Astrocyte (in vitro differentiated cells and primary cell): ENCODE data around the gene ARIH2. TPM values are rescaled to one million over a fixed set of nuclear protein-coding genes. Genes with fewer than 3 reads are reported as not detected.

ENCODE experiments used
- DNase-seq: peaks from one replicate; pipeline ENCODE4 v3.0.0-alpha.2; 2010; ENCODE audit warnings: low read depth
- FAIRE-seq: peaks from 2 replicates; lab custom pipeline; 2011; peaks lifted over from hg19 to GRCh38; lab: Jason Lieb, UNC
- H2AFZ ChIP-seq: 2 replicates; pipeline ENCODE4 v1.6.0; 2012; ENCODE audit warnings: low read depth, low read length, inconsistent platforms
- H3K27ac ChIP-seq: 2 replicates; pipeline ENCODE4 v1.5.1; 2011; ENCODE audit warnings: low read depth, low read length, inconsistent platforms
- H3K27me3 ChIP-seq: 2 replicates; pipeline ENCODE4 v1.6.0; 2011; ENCODE audit warnings: low read length, inconsistent platforms; ENCODE audit not compliant: insufficient read depth
- H3K36me3 ChIP-seq: 2 replicates; pipeline ENCODE4 v1.5.1; 2011; ENCODE audit warnings: low read length, inconsistent platforms; ENCODE audit not compliant: insufficient read depth
- H3K4me1 ChIP-seq: 2 replicates; pipeline ENCODE4 v1.5.1; 2011; ENCODE audit warnings: low read length, inconsistent platforms; ENCODE audit not compliant: insufficient read depth
- H3K4me2 ChIP-seq: 2 replicates; pipeline ENCODE4 v1.6.0; 2012; ENCODE audit warnings: low read length, inconsistent platforms
- H3K4me3 ChIP-seq: 2 replicates; pipeline ENCODE4 v1.5.1; 2011; ENCODE audit warnings: low read depth, mild to moderate bottlenecking, low read length, inconsistent platforms; ENCODE audit not compliant: insufficient read depth
- H3K79me2 ChIP-seq: 2 replicates; pipeline ENCODE4 v1.6.0; 2012; ENCODE audit warnings: mild to moderate bottlenecking, low read length, inconsistent platforms; ENCODE audit not compliant: insufficient read depth
- H3K9ac ChIP-seq: 2 replicates; pipeline ENCODE4 v1.6.0; 2012; ENCODE audit warnings: mild to moderate bottlenecking, low read length, inconsistent platforms
- H3K9me3 ChIP-seq: 2 replicates; pipeline ENCODE4 v1.5.1; 2012; ENCODE audit warnings: low read depth, mild to moderate bottlenecking, low read length, inconsistent platforms; ENCODE audit not compliant: insufficient read depth
- H4K20me1 ChIP-seq: 2 replicates; pipeline ENCODE4 v1.6.0; 2012; ENCODE audit warnings: low read length, inconsistent platforms; ENCODE audit not compliant: insufficient read depth
- H3K27ac Mint-ChIP-seq: one replicate; pipeline ENCODE4 v1.8.0; 2021; ENCODE audit warnings: mild to moderate bottlenecking, mixed read lengths; ENCODE audit not compliant: unreplicated experiment
- H3K27me3 Mint-ChIP-seq: one replicate; pipeline ENCODE4 v1.8.0; 2021; ENCODE audit warnings: low read depth, mixed read lengths; ENCODE audit not compliant: unreplicated experiment
- H3K36me3 Mint-ChIP-seq: one replicate; pipeline ENCODE4 v1.8.0; 2021; ENCODE audit warnings: low read depth, mixed read lengths; ENCODE audit not compliant: unreplicated experiment
- H3K4me1 Mint-ChIP-seq: one replicate; pipeline ENCODE4 v1.8.0; 2021; ENCODE audit warnings: low read depth, mixed read lengths; ENCODE audit not compliant: unreplicated experiment
- H3K4me3 Mint-ChIP-seq: one replicate; pipeline ENCODE4 v1.8.0; 2021; ENCODE audit warnings: mild to moderate bottlenecking, moderate library complexity, mixed read lengths; ENCODE audit not compliant: unreplicated experiment
- H3K9me3 Mint-ChIP-seq: one replicate; pipeline ENCODE4 v1.8.0; 2021; ENCODE audit warnings: mild to moderate bottlenecking, mixed read lengths; ENCODE audit not compliant: unreplicated experiment
- EZH2 ChIP-seq: IDR thresholded peaks from 2 replicates; pipeline ENCODE4 v1.6.1; 2012; ENCODE audit warnings: mild to moderate bottlenecking, low read length, inconsistent platforms; ENCODE audit not compliant: insufficient read depth
- total RNA-seq: library from RNA; stranded (reverse); gene quantifications from 2 replicates; pipeline ENCODE4 v1.2.1, GENCODE V29; 2021
- TF ChIP-seq, protein P1 (sequence below): IDR thresholded peaks from 2 replicates; pipeline ENCODE4 v1.5.1; 2011; ENCODE audit warnings: low read depth, mild to moderate bottlenecking, inconsistent platforms, low read length, moderate library complexity; ENCODE audit not compliant: insufficient read depth

Gene ARIH2
- total RNA-seq, 1 donor from 2014 or later: 94.6 TPM

DNA sequence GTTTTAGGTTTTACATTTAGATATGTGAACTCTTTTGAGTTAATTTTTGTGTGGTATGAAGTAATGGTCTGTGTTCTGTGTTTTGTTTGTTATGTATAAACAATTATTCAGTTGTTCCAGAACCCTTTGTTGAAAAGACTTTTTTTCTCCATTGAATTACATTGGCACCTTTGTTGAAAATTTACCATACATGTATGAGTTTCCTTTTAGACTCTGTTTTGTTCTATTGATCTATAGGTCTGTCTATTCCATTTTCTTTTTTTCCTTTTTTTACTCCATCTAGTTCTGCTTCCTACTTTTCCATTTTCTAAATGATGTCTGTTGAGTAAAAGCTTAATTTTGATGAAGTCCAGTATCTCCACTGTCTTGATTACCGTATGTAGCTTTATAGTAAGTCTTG lies 31.4 kb downstream of the ARIH2 start:
- no peaks in the 10 kb centered on the region for H3K27me3 Mint-ChIP-seq
- no peak overlapping the region for H3K27ac Mint-ChIP-seq

DNA sequence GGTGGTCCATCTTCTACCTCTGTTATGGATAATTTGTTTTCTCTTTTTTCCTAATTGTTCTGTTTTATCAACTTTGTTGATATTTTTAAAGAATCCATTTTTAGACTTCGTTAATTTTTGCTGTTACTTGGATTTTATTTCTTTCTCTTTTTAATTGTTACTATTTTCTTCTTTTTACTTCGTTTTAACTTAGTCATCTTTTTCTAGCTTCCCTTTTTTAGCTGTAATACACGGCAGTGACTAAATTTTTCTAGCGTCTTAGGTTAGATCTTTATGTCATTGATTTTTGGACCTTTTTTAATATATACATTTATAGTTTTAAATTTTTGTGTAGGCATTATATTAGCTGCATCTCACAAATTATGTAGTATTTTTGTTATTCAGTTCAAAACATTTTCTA lies 33.1 kb downstream of the ARIH2 start:
- Histone ChIP-seq H3K27me3 (no peaks in the 10 kb centered on the region), H3K36me3 (no peaks in the 10 kb centered on the region), H3K27ac (no peak overlapping the region), H3K4me3 (no peak overlapping the region), H3K9me3 (no peaks in the 10 kb centered on the region), H3K9ac (no peak overlapping the region), H4K20me1 (peaks cover 37% of the 10 kb centered on the region), H3K4me1 (no peaks in the 10 kb centered on the region), H3K79me2 (peaks cover 54% of the 10 kb centered on the region), H3K4me2 (no peak overlapping the region), H2AFZ (no peak overlapping the region)
- no peak overlapping the region for H3K4me3 Mint-ChIP-seq
- no peak overlapping the region for H3K27ac Mint-ChIP-seq
- DNase-seq (no peak), FAIRE-seq (no peak)
- H3K27me3 Mint-ChIP-seq: no peaks in the 10 kb centered on the region
- peaks cover 4% of the 10 kb centered on the region for H3K36me3 Mint-ChIP-seq
- H3K9me3 Mint-ChIP-seq: no peaks in the 10 kb centered on the region
- peaks cover 3% of the 10 kb centered on the region for H3K4me1 Mint-ChIP-seq
- TF ChIP-seq EZH2: no peak
- TF ChIP-seq, protein P1, sequence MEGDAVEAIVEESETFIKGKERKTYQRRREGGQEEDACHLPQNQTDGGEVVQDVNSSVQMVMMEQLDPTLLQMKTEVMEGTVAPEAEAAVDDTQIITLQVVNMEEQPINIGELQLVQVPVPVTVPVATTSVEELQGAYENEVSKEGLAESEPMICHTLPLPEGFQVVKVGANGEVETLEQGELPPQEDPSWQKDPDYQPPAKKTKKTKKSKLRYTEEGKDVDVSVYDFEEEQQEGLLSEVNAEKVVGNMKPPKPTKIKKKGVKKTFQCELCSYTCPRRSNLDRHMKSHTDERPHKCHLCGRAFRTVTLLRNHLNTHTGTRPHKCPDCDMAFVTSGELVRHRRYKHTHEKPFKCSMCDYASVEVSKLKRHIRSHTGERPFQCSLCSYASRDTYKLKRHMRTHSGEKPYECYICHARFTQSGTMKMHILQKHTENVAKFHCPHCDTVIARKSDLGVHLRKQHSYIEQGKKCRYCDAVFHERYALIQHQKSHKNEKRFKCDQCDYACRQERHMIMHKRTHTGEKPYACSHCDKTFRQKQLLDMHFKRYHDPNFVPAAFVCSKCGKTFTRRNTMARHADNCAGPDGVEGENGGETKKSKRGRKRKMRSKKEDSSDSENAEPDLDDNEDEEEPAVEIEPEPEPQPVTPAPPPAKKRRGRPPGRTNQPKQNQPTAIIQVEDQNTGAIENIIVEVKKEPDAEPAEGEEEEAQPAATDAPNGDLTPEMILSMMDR: no peak

More for the DNA sequence above, 31.4 kb downstream of the ARIH2 start:
- FAIRE-seq: no peak
- peaks cover 44% of the 10 kb centered on the region for H4K20me1 ChIP-seq
- TF ChIP-seq, protein P1: no peak
- no peaks in the 10 kb centered on the region for H3K9me3 ChIP-seq
- no peak overlapping the region for H3K9ac ChIP-seq
- H3K4me3 ChIP-seq: no peak overlapping the region
- DNase-seq: no peak
- no peaks in the 10 kb centered on the region for H3K9me3 Mint-ChIP-seq
- no peaks in the 10 kb centered on the region for H3K27me3 ChIP-seq
- no peak overlapping the region for H2AFZ ChIP-seq
- peaks cover 4% of the 10 kb centered on the region for H3K36me3 Mint-ChIP-seq
- no peak overlapping the region for H3K4me2 ChIP-seq
- H3K4me1 Mint-ChIP-seq: peaks cover 15% of the 10 kb centered on the region
- peaks cover 56% of the 10 kb centered on the region for H3K79me2 ChIP-seq
- no peaks in the 10 kb centered on the region for H3K4me1 ChIP-seq
- no peak overlapping the region for H3K4me3 Mint-ChIP-seq
- H3K27ac ChIP-seq: no peak overlapping the region
- no peaks in the 10 kb centered on the region for H3K36me3 ChIP-seq

DNA sequence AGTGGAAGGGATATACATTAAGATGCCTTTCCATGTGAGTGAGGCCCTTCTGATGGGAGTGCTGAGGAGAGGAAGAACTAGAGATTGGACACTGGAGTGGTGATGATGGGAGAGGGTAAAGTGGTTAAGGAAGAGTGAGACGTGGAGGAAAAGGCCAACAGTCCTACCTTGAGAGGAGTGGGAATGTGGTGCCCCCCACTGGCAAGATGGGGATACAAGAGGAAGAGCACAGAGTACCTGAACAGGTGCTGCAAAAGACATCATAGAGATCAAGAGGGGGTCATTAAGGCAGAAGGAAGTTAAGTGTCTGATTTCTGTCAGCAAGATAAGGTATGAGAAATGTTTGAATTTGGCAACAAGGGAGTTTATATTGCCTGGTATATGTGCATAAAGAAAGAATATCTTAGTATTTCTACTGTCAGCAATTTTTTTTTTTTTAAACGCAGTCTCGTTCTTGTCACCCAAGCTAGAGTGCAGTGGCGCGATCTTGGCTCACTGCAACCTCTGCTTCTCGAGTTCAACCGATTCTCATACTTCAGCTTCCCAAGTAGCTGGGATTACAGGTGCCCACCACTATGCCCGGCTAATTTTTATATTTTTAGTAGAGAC lies 34.0 kb downstream of the ARIH2 start:
- FAIRE-seq (no peak), DNase-seq (no peak)
- H3K9me3 Mint-ChIP-seq: no peaks in the 10 kb centered on the region
- Histone ChIP-seq H3K4me1 (no peaks in the 10 kb centered on the region), H3K27me3 (no peaks in the 10 kb centered on the region), H2AFZ (no peak overlapping the region), H3K9ac (no peak overlapping the region), H3K4me3 (no peak overlapping the region), H3K9me3 (no peaks in the 10 kb centered on the region), H3K4me2 (no peak overlapping the region), H4K20me1 (peaks cover 41% of the 10 kb centered on the region), H3K36me3 (no peaks in the 10 kb centered on the region), H3K27ac (no peak overlapping the region), H3K79me2 (peaks cover 61% of the 10 kb centered on the region)
- peaks cover 4% of the 10 kb centered on the region for H3K36me3 Mint-ChIP-seq
- TF ChIP-seq, protein P1: peak; percentile 21
- no peak for TF ChIP-seq EZH2
- H3K27me3 Mint-ChIP-seq: no peaks in the 10 kb centered on the region
- H3K27ac Mint-ChIP-seq: no peak overlapping the region
- peaks cover 6% of the 10 kb centered on the region for H3K4me1 Mint-ChIP-seq
- no peak overlapping the region for H3K4me3 Mint-ChIP-seq
